HFFc6 (cell line): Measurements from ENCODE around the gene GULP1. TPM values are rescaled to one million over a fixed set of nuclear protein-coding genes. Genes with fewer than 3 reads are reported as not detected.

Source experiments
- DNase-seq: peaks from one replicate; pipeline ENCODE4 v3.0.0-alpha.2; 2018
- H3K27ac Mint-ChIP-seq: 2 replicates; pipeline ENCODE4 v1.8.0; 2020; ENCODE audit warnings: mild to moderate bottlenecking, mixed read lengths
- H3K27me3 Mint-ChIP-seq: 2 replicates; pipeline ENCODE4 v1.8.0; 2021; ENCODE audit warnings: mild to moderate bottlenecking, moderate library complexity, mixed read lengths; ENCODE audit not compliant: insufficient read depth
- H3K36me3 Mint-ChIP-seq: 2 replicates; pipeline ENCODE4 v1.8.0; 2021; ENCODE audit warnings: low read depth, mixed read lengths
- H3K4me1 Mint-ChIP-seq: 2 replicates; pipeline ENCODE4 v1.8.0; 2020; ENCODE audit warnings: low read depth, mixed read lengths
- H3K4me3 Mint-ChIP-seq: 2 replicates; pipeline ENCODE4 v1.8.0; 2020; ENCODE audit warnings: mild to moderate bottlenecking, moderate library complexity, mixed read lengths
- H3K9me3 Mint-ChIP-seq: 2 replicates; pipeline ENCODE4 v1.8.0; 2020; ENCODE audit warnings: mild to moderate bottlenecking, mixed read lengths
- total RNA-seq, 6 experiments: library from RNA; stranded (reverse); fragmentation: NEBNext Ultra II Directional; extraction: Animal tissue kit (Norgen Biotek cat#: 25700); gene quantifications; 2 replicates in 1 of 6; 3 replicates in 5 of 6; pipeline ENCODE4 v1.2.3, GENCODE V29; 2021
- TF ChIP-seq, protein P1 (sequence below): fragments of 200-600 bp; sonication (generic); IDR thresholded peaks from 2 replicates; pipeline ENCODE4 v1.5.0; 2021; ENCODE audit warnings: antibody characterized with exemption, mild to moderate bottlenecking

The GULP1 gene
- total RNA-seq, 6 experiments from 2014 or later = 33.3 to 76.1 (median 63.9) TPM

GRCh38 chr2:188572592-188572991 lies 280.9 kb downstream of the GULP1 start:
- H3K4me1 Mint-ChIP-seq = 0 out of 2 replicates have a peak, but pooled peaks cover 9% of the 10 kb centered on the region
- H3K4me3 Mint-ChIP-seq = no peak overlapping the region
- no peaks in the 10 kb centered on the region for H3K9me3 Mint-ChIP-seq
- no peaks in the 10 kb centered on the region for H3K27me3 Mint-ChIP-seq
- H3K36me3 Mint-ChIP-seq = peaks cover 30% of the 10 kb centered on the region; the same call in 1 of the 2 replicates
- no peak for DNase-seq
- H3K27ac Mint-ChIP-seq = no peak overlapping the region
- TF ChIP-seq, protein P1, sequence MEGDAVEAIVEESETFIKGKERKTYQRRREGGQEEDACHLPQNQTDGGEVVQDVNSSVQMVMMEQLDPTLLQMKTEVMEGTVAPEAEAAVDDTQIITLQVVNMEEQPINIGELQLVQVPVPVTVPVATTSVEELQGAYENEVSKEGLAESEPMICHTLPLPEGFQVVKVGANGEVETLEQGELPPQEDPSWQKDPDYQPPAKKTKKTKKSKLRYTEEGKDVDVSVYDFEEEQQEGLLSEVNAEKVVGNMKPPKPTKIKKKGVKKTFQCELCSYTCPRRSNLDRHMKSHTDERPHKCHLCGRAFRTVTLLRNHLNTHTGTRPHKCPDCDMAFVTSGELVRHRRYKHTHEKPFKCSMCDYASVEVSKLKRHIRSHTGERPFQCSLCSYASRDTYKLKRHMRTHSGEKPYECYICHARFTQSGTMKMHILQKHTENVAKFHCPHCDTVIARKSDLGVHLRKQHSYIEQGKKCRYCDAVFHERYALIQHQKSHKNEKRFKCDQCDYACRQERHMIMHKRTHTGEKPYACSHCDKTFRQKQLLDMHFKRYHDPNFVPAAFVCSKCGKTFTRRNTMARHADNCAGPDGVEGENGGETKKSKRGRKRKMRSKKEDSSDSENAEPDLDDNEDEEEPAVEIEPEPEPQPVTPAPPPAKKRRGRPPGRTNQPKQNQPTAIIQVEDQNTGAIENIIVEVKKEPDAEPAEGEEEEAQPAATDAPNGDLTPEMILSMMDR = no peak

DNA sequence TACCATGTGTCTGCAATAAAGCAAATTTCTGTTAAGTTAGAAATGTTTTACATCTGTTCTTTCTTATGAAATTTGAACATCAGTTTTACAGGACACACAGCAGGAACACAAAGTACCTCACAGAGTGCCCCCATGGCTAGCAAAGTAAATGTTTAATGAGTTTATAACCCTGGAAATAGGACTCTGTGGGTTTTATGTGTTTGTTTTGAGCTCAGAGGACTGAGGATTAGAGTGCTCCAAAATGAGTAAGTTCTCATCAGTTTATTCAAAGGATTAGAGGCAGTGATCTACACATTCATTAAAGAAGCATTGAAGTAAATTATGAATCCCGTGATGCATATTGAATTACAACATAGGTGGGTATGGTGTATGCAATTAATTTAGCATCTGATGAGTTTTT lies 281.8 kb downstream of the GULP1 start:
- no peaks in the 10 kb centered on the region for H3K27me3 Mint-ChIP-seq
- H3K4me3 Mint-ChIP-seq = no peak overlapping the region
- no peak overlapping the region for H3K27ac Mint-ChIP-seq
- TF ChIP-seq, protein P1 = no peak
- H3K9me3 Mint-ChIP-seq = no peaks in the 10 kb centered on the region
- DNase-seq = no peak
- 0 out of 2 replicates have a peak, but pooled peaks cover 9% of the 10 kb centered on the region for H3K4me1 Mint-ChIP-seq
- peaks cover 30% of the 10 kb centered on the region; the same call in 1 of the 2 replicates for H3K36me3 Mint-ChIP-seq

DNA sequence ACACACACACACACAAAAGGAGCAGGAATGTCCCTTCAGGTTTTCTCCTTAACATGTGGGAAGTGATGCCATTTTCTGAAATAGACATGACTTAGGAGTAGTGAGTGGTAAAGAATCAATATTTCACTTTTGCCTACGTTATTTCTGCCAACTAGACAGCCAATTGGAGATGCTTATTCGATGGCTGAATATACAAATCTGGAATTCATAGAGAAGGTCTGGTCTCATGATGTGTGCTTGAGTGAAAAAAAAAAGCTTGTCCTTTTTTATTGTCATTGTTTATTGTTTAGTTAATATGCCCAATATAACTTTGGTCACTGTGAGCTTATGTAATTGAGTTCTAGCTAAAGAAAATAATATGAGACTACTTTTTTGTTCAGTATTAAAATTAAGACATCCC lies 284.3 kb downstream of the GULP1 start:
- Mint-ChIP-seq H3K4me1 (0 out of 2 replicates have a peak, but pooled peaks cover 9% of the 10 kb centered on the region), H3K27me3 (no peaks in the 10 kb centered on the region), H3K36me3 (peaks cover 18% of the 10 kb centered on the region; the same call in 1 of the 2 replicates), H3K4me3 (no peak overlapping the region), H3K27ac (no peak overlapping the region), H3K9me3 (no peaks in the 10 kb centered on the region)
- TF ChIP-seq, protein P1 = no peak
- DNase-seq = no peak

DNA sequence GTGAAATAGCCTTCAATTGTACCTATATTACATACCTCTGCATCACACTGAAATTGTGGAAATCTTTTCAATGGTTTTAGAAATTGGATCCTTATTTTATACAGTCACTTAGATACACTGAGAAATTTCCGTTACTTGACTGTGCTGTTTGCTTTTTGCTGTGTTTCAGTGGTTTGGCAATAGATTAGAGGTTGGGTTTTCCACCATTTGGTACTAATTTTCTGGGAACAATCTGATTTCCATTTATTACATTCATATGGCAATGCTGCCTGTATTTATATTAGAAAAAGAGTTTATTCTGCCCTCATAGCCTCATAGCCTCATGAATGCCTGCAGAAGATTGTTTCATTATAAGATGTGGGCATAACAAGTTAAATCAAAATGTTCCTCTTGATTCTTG lies 285.0 kb downstream of the GULP1 start:
- TF ChIP-seq, protein P1 = no peak
- H3K4me3 Mint-ChIP-seq = no peak overlapping the region

DNA sequence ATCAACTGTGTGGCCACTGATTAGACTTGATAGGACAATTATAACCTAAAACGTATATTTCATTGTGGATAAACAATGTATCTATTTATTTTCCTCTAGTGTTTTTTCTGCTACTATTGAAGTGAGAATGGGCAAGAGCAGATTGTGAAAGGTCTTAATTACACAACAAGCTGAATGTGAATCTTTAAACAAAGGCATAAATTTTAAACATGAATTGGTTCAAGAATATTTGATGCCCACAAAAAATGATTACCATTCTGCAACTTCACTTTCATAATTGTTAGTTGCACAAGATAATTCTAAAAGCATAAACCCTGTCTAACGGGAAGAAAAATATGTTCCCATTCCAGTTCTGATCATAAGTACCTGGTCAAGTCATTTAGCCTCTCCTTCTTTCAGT lies 285.6 kb downstream of the GULP1 start:
- H3K4me1 Mint-ChIP-seq = 0 out of 2 replicates have a peak, but pooled peaks cover 5% of the 10 kb centered on the region
- TF ChIP-seq, protein P1 = no peak
- H3K27ac Mint-ChIP-seq = no peak overlapping the region
- H3K4me3 Mint-ChIP-seq = no peak overlapping the region
- peaks cover 10% of the 10 kb centered on the region; the same call in 1 of the 2 replicates for H3K36me3 Mint-ChIP-seq
- DNase-seq = no peak
- H3K9me3 Mint-ChIP-seq = no peaks in the 10 kb centered on the region
- no peaks in the 10 kb centered on the region for H3K27me3 Mint-ChIP-seq

More for the DNA sequence above, 285.0 kb downstream of the GULP1 start:
- H3K36me3 Mint-ChIP-seq = peaks cover 14% of the 10 kb centered on the region; the same call in 1 of the 2 replicates
- H3K27ac Mint-ChIP-seq = no peak overlapping the region
- 0 out of 2 replicates have a peak, but pooled peaks cover 7% of the 10 kb centered on the region for H3K4me1 Mint-ChIP-seq
- H3K27me3 Mint-ChIP-seq = no peaks in the 10 kb centered on the region
- DNase-seq = no peak
- H3K9me3 Mint-ChIP-seq = no peaks in the 10 kb centered on the region
